Testis (tissue), 2 donors: ENCODE results near the gene RXFP3.

Experiments used
- CTCF ChIP-seq, 3 experiments: fragments of 450-650 bp in 2 of 3; fragments of 200-600 bp in 1 of 3; sonication (generic) in 1 of 3; IDR thresholded peaks; one replicate each; pipeline ENCODE4 v1.5.1; 2016 to 2019; ENCODE audit warnings: antibody characterized with exemption in 3 of 3, mild to moderate bottlenecking in 2 of 3, moderate library complexity in 1 of 3
- POLR2A ChIP-seq: fragments of 450-650 bp; IDR thresholded peaks from one replicate; pipeline ENCODE4 v1.6.1; 2017; ENCODE audit warnings: antibody characterized with exemption, mild to moderate bottlenecking, moderate library complexity

GRCh38 chr5:33887268-33887667 lies 48.9 kb upstream of the RXFP3 start:
- TF ChIP-seq POLR2A = no peak
- no peak for TF ChIP-seq CTCF (IDR thresholded peaks at IDR 0.05)
